GM12878 (cell line): ENCODE measurements around the gene DNAAF6.
"Not testable (repeated sequence)": the region's sequence is repeated elsewhere in the genome, so short reads cannot be mapped to it uniquely, and the experiment has no call there.

Experiments
- EP300 ChIP-seq, 2 experiments: fragments of 150-350 bp in 1 of 2; IDR thresholded peaks; 2 replicates each; pipeline ENCODE4 v1.6.1; 2011 to 2012; ENCODE audit warnings: low read depth in 2 of 2, low read length in 2 of 2, borderline replicate concordance in 1 of 2, improper control_type of control experiment in 1 of 2, inconsistent platforms in 1 of 2; ENCODE audit not compliant: control insufficient read depth in 1 of 2
- HDGF ChIP-seq: fragments of 450-650 bp; IDR thresholded peaks from 2 replicates; pipeline ENCODE4 v1.6.1; 2016; ENCODE audit warnings: antibody characterized with exemption
- TCF3 ChIP-seq: IDR thresholded peaks from 2 replicates; pipeline ENCODE4 v1.6.1; 2012; ENCODE audit warnings: low read depth, mild to moderate bottlenecking, low read length, borderline replicate concordance; ENCODE audit not compliant: insufficient read depth

DNA sequence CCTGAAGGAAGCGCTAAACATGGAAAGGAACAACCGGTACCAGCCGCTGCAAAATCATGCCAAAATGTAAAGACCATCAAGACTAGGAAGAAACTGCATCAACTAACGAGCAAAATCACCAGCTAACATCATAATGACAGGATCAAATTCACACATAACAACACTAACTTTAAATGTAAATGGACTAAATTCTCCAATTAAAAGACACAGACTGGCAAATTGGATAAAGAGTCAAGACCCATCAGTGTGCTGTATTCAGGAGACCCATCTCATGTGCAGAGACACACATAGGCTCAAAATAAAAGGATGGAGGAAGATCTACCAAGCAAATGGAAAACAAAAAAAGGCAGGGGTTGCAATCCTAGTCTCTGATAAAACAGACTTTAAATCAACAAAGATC lies 48.8 kb upstream of the DNAAF6 start:
- not testable (repeated sequence) for TF ChIP-seq TCF3; EP300 (IDR thresholded peaks at IDR 0.05; ENCODE audit: borderline replicate concordance in 1 of 2, control insufficient read depth in 1 of 2, low read depth in 2 of 2, low read length in 2 of 2); HDGF
